ENCODE measurements around the gene TMCC3.

- no peak for TF ChIP-seq CTCF (IDR thresholded peaks at IDR 0.05)
- no peak for TF ChIP-seq POLR2A (IDR thresholded peaks at IDR 0.05)
Observed at GRCh38 chr12:94584377-94584776, 66.0 kb downstream of the TMCC3 start.

Data from tibial nerve (tissue), 3 donors.